SK-N-MC (cell line): ENCODE measurements around the gene MZT2B.

Experiments
- EZH2 ChIP-seq: fragments of 200-600 bp; sonication (generic); IDR thresholded peaks from one replicate; pipeline ENCODE4 v1.6.1; 2017; ENCODE audit warnings: antibody characterized with exemption
- POLR2AphosphoS5 ChIP-seq: IDR thresholded peaks from 2 replicates; pipeline ENCODE4 v1.6.1; 2012; ENCODE audit warnings: mild to moderate bottlenecking, low read depth, low read length, borderline replicate concordance

GRCh38 chr2:130152816-130153595 lies 29.1 kb upstream of the MZT2B start:
- TF ChIP-seq EZH2 (no peak), POLR2AphosphoS5 (no peak)
